GM04504 (cell line): ENCODE results near the gene RPL29.

Source experiments
- DNase-seq: peaks from one replicate; pipeline ENCODE4 v3.0.0-alpha.2; 2012; ENCODE audit warnings: low read depth

Gene RPL29

GRCh38 chr3:52025453-52025852, 29.8 kb upstream of the RPL29 start:
- DNase-seq = no peak

GRCh38 chr3:52024765-52025452, 29.2 kb upstream of the RPL29 start:
- no peak for DNase-seq

GRCh38 chr3:52023860-52024764, 28.4 kb upstream of the RPL29 start:
- no peak for DNase-seq

- no peak for DNase-seq
Measured at GRCh38 chr3:52023101-52023770, 27.5 kb upstream of the RPL29 start.

GRCh38 chr3:52022323-52023100, 26.8 kb upstream of the RPL29 start:
- no peak for DNase-seq

- no peak for DNase-seq
Measured at GRCh38 chr3:52021489-52022268, 26.0 kb upstream of the RPL29 start.

- DNase-seq = no peak
Measured at GRCh38 chr3:52020796-52021195, 25.1 kb upstream of the RPL29 start.

- DNase-seq = no peak
Measured at GRCh38 chr3:52019352-52020080, 23.8 kb upstream of the RPL29 start.

- no peak for DNase-seq
Measured at GRCh38 chr3:52018319-52019000, 22.8 kb upstream of the RPL29 start.

- DNase-seq = no peak
Measured at GRCh38 chr3:52017586-52017985, 21.9 kb upstream of the RPL29 start.

GRCh38 chr3:52015438-52016228, 19.9 kb upstream of the RPL29 start:
- DNase-seq = no peak

- DNase-seq = no peak
Measured at GRCh38 chr3:52014613-52015012, 18.9 kb upstream of the RPL29 start.

- DNase-seq = no peak
Measured at GRCh38 chr3:52013802-52014598, 18.3 kb upstream of the RPL29 start.

- no peak for DNase-seq
Measured at GRCh38 chr3:52012699-52013098, 17.0 kb upstream of the RPL29 start.

GRCh38 chr3:52010431-52010830, 14.7 kb upstream of the RPL29 start:
- DNase-seq = no peak

- DNase-seq = no peak
Measured at GRCh38 chr3:52007291-52007690, 11.6 kb upstream of the RPL29 start.

GRCh38 chr3:52006820-52007133, 11.1 kb upstream of the RPL29 start:
- DNase-seq = no peak

GRCh38 chr3:52006017-52006819, 10.5 kb upstream of the RPL29 start:
- no peak for DNase-seq
